CD14-positive monocyte (primary cell): ENCODE data around the gene TPCN1. TPM values are rescaled to one million over a fixed set of nuclear protein-coding genes. Genes with fewer than 3 reads are reported as not detected.

ENCODE experiments used
- DNase-seq, 3 donors: peaks; one replicate each; pipeline ENCODE4 v3.0.0-alpha.2; 2011 to 2022
- H2AFZ ChIP-seq: 2 replicates; pipeline ENCODE4 v1.6.0; 2012; ENCODE audit warnings: mild to moderate bottlenecking, low read depth, low read length, inconsistent platforms; ENCODE audit not compliant: insufficient read depth, poor library complexity, severe bottlenecking
- H3K27ac ChIP-seq, 2 donors: 1 replicate in 1 of 2; 2 replicates in 1 of 2; pipeline ENCODE4 v1.5.1; 2012 to 2013; ENCODE audit warnings: low read length in 2 of 2, control low read depth in 1 of 2, inconsistent platforms in 1 of 2, low read depth in 1 of 2, mild to moderate bottlenecking in 1 of 2
- H3K27me3 ChIP-seq, 2 donors: one replicate each; pipeline versions ENCODE4 v1.6.0 to v1.6.1; 2011 to 2013; ENCODE audit warnings: low read length in 2 of 2; ENCODE audit not compliant: control insufficient read depth in 2 of 2, insufficient read depth in 2 of 2
- H3K36me3 ChIP-seq, 2 donors: replicated peaks in 1 of 2; 1 replicate in 1 of 2; 2 replicates in 1 of 2; pipeline versions ENCODE4 v1.5.1 to v1.6.1; 2012 to 2013; ENCODE audit warnings: low read length in 2 of 2, control low read depth in 1 of 2, inconsistent platforms in 1 of 2, mild to moderate bottlenecking in 1 of 2; ENCODE audit not compliant: insufficient read depth in 2 of 2, control insufficient read depth in 1 of 2
- H3K4me1 ChIP-seq, 2 donors: 1 replicate in 1 of 2; 2 replicates in 1 of 2; pipeline versions ENCODE4 v1.5.1 to v1.6.1; 2012 to 2013; ENCODE audit warnings: low read length in 2 of 2, control low read depth in 1 of 2, inconsistent platforms in 1 of 2, mild to moderate bottlenecking in 1 of 2, moderate library complexity in 1 of 2; ENCODE audit not compliant: insufficient read depth in 2 of 2, control insufficient read depth in 1 of 2
- H3K4me2 ChIP-seq: replicated peaks from 2 replicates; pipeline ENCODE3; 2012; ENCODE audit warnings: low read length, moderate library complexity, mild to moderate bottlenecking; ENCODE audit not compliant: poor library complexity, severe bottlenecking; ENCODE audit errors: extremely low read depth
- H3K4me3 ChIP-seq, 3 experiments: fragments of 200-600 bp in 1 of 3; sonication (generic) in 1 of 3; replicated peaks in 1 of 3; 1 replicate in 2 of 3; 2 replicates in 1 of 3; pipeline ENCODE4 v1.5.1; 2011 to 2013; ENCODE audit warnings: low read length in 3 of 3, mild to moderate bottlenecking in 3 of 3, control low read depth in 2 of 3, low read depth in 2 of 3, inconsistent platforms in 1 of 3, moderate library complexity in 1 of 3
- H3K79me2 ChIP-seq: 2 replicates; pipeline ENCODE4 v1.6.0; 2012; ENCODE audit warnings: mild to moderate bottlenecking, control low read depth, inconsistent platforms, low read length, moderate library complexity; ENCODE audit not compliant: insufficient read depth
- H3K9ac ChIP-seq: 2 replicates; pipeline ENCODE4 v1.6.0; 2017; ENCODE audit warnings: low read length, mild to moderate bottlenecking; ENCODE audit not compliant: insufficient read depth, poor library complexity, severe bottlenecking
- H3K9me3 ChIP-seq, 2 donors: replicated peaks in 1 of 2; 1 replicate in 1 of 2; 2 replicates in 1 of 2; pipeline versions ENCODE4 v1.5.1 to v1.6.1; 2012 to 2013; ENCODE audit warnings: low read length in 2 of 2, control low read depth in 1 of 2; ENCODE audit not compliant: control insufficient read depth in 1 of 2, insufficient read depth in 1 of 2
- H4K20me1 ChIP-seq: 2 replicates; pipeline ENCODE4 v1.6.0; 2012; ENCODE audit warnings: mild to moderate bottlenecking, low read length, control low read depth, moderate library complexity; ENCODE audit not compliant: insufficient read depth
- H3K27ac Mint-ChIP-seq, 7 donors: one replicate each; pipeline ENCODE4 v1.8.0; 2020; ENCODE audit warnings: mild to moderate bottlenecking in 7 of 7, mixed read lengths in 7 of 7, moderate library complexity in 6 of 7, inconsistent platforms in 2 of 7
- H3K27me3 Mint-ChIP-seq, 3 donors: one replicate each; pipeline ENCODE4 v1.8.0; 2021 to 2022; ENCODE audit warnings: low read depth in 3 of 3, mild to moderate bottlenecking in 3 of 3, mixed read lengths in 3 of 3, moderate library complexity in 3 of 3, inconsistent platforms in 1 of 3
- H3K36me3 Mint-ChIP-seq, 2 donors: one replicate each; pipeline ENCODE4 v1.8.0; 2020; ENCODE audit warnings: mixed read lengths in 2 of 2, inconsistent platforms in 1 of 2, mild to moderate bottlenecking in 1 of 2
- H3K4me1 Mint-ChIP-seq: one replicate; pipeline ENCODE4 v1.8.0; 2020; ENCODE audit warnings: mild to moderate bottlenecking, mixed read lengths
- H3K4me3 Mint-ChIP-seq, 2 donors: one replicate each; pipeline ENCODE4 v1.8.0; 2020; ENCODE audit warnings: mild to moderate bottlenecking in 2 of 2, mixed read lengths in 2 of 2, moderate library complexity in 1 of 2
- H3K9me3 Mint-ChIP-seq, 7 donors: one replicate each; pipeline ENCODE4 v1.8.0; 2020 to 2022; ENCODE audit warnings: mixed read lengths in 7 of 7, mild to moderate bottlenecking in 6 of 7, moderate library complexity in 6 of 7, inconsistent platforms in 2 of 7
- WGBS: methylation state at CpG from one replicate; pipeline ENCODE4 v1.1.5; 2013; ENCODE audit warnings: missing lambda C conversion rate; ENCODE audit not compliant: insufficient coverage; 5-methylcytosine and 5-hydroxymethylcytosine counted together
- intact Hi-C, 2 donors: fragments of 100-400 bp; cut with micrococcal nuclease; formaldehyde crosslinking; loops; one replicate each; pipeline versions ENCODE4 v1.15.0 to v1.15.1; 2023
- polyA plus RNA-seq, 3 donors: library from polyadenylated mRNA; depleted of rRNA in 1 of 3; unstranded in 2 of 3; stranded (reverse) in 1 of 3; fragments of 300-500 nt in 2 of 3; fragments of >200 nt in 1 of 3; fragmentation: Illumina TruSeq in 2 of 3; gene quantifications; 1 replicate in 2 of 3; 2 replicates in 1 of 3; pipeline ENCODE4 v1.2.3, GENCODE V29; 2012 to 2021
- TF ChIP-seq, protein P1 (sequence below): fragments of 200-600 bp; IDR thresholded peaks from one replicate; pipeline ENCODE4 v1.8.0; 2022; ENCODE audit warnings: antibody characterized with exemption, mild to moderate bottlenecking

The TPCN1 gene
- polyA plus RNA-seq, 3 donors = 20.4 to 110 (median 34.9) TPM

DNA sequence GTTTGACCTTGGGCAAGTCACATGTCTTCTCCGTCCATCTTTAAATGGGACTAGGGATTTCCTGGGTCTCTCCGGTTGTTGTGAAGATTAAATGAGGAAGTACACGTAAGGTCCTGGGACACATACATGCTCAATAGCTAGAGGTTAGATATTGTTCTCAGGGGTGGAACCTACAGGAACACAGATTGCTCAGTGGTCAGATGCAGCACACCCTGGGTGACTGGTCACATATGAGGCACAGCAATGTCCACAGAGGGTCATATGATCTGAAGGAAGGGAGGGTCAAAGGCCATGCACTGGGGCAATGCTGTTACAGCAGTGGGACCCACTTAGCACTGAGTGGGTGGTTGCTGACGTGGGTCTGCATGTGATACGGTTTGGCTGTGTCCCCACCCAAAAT lies 125.1 kb downstream of the TPCN1 start:
- H3K27me3 ChIP-seq = no peaks in the 10 kb centered on the region
- no peak overlapping the region for H3K4me3 ChIP-seq
- Mint-ChIP-seq H3K27ac (peak overlapping the region in 3 of 7 donors; percentile 17 to 84 (median 55)), H3K9me3 (peaks cover 0 to 2% (median 0%) of the 10 kb centered on the region in 7 donors), H3K27me3 (peaks cover 2 to 10% (median 3%) of the 10 kb centered on the region in 3 donors), H3K4me1 (peaks cover 19% of the 10 kb centered on the region), H3K36me3 (no peaks in the 10 kb centered on the region), H3K4me3 (no peak overlapping the region)
- H3K27ac ChIP-seq = no peak overlapping the region
- WGBS = 41% methylated on average over 4 of the region's 5 CpGs
- H4K20me1 ChIP-seq = no peaks in the 10 kb centered on the region
- H3K4me1 ChIP-seq = peaks cover 7 to 14% of the 10 kb centered on the region in 2 donors
- DNase-seq = peak; percentile 42 to 83 (median 54)
- no peaks in the 10 kb centered on the region for H3K36me3 ChIP-seq
- H3K79me2 ChIP-seq = no peaks in the 10 kb centered on the region
- TF ChIP-seq, protein P1, sequence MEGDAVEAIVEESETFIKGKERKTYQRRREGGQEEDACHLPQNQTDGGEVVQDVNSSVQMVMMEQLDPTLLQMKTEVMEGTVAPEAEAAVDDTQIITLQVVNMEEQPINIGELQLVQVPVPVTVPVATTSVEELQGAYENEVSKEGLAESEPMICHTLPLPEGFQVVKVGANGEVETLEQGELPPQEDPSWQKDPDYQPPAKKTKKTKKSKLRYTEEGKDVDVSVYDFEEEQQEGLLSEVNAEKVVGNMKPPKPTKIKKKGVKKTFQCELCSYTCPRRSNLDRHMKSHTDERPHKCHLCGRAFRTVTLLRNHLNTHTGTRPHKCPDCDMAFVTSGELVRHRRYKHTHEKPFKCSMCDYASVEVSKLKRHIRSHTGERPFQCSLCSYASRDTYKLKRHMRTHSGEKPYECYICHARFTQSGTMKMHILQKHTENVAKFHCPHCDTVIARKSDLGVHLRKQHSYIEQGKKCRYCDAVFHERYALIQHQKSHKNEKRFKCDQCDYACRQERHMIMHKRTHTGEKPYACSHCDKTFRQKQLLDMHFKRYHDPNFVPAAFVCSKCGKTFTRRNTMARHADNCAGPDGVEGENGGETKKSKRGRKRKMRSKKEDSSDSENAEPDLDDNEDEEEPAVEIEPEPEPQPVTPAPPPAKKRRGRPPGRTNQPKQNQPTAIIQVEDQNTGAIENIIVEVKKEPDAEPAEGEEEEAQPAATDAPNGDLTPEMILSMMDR = no peak
- H3K9me3 ChIP-seq = no peaks in the 10 kb centered on the region
- H2AFZ ChIP-seq = no peak overlapping the region
- H3K4me2 ChIP-seq = no peak overlapping the region
- intact Hi-C loops = no loop called here
- no peak overlapping the region for H3K9ac ChIP-seq

DNA sequence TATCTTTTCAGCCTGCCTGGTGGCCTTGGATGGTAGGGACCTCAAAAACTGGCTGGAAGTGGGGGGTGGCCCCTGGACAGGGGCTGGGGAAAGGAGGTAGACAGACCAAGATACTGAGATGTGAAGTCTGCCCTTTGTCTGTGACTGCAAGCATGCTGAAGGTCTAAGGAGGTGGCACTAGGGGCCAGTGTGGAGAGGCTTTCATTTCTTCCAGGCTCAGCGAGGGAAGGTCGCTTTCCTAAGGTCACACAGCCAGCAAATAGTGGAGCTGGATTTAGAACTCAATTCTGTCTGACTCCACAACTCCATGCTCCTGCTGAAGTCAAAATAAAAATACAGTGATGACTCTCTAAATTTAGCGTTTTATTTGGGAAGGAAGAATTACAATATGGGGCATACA lies 125.8 kb downstream of the TPCN1 start:
- no peak overlapping the region for H3K4me3 ChIP-seq
- no peaks in the 10 kb centered on the region for H3K36me3 ChIP-seq
- no peak overlapping the region for H3K9ac ChIP-seq
- H3K4me1 Mint-ChIP-seq = peaks cover 12% of the 10 kb centered on the region
- H3K27ac Mint-ChIP-seq = peak overlapping the region in 1 of 7 donors; percentile 6
- no peak overlapping the region for H3K4me2 ChIP-seq
- no CpG with 5 or more reads among the region's 3 CpGs for WGBS
- H3K4me1 ChIP-seq = peaks cover 0 to 7% of the 10 kb centered on the region in 2 donors
- TF ChIP-seq, protein P1 = no peak
- DNase-seq = no peak
- H3K27me3 ChIP-seq = no peaks in the 10 kb centered on the region
- no peaks in the 10 kb centered on the region for H3K79me2 ChIP-seq
- H3K27ac ChIP-seq = no peak overlapping the region
- no peak overlapping the region for H2AFZ ChIP-seq
- H3K27me3 Mint-ChIP-seq = peaks cover 2 to 10% (median 3%) of the 10 kb centered on the region in 3 donors
- no peaks in the 10 kb centered on the region for H4K20me1 ChIP-seq
- no peaks in the 10 kb centered on the region for H3K36me3 Mint-ChIP-seq
- no peaks in the 10 kb centered on the region for H3K9me3 Mint-ChIP-seq
- intact Hi-C loops = no loop called here
- H3K4me3 Mint-ChIP-seq = no peak overlapping the region
- no peaks in the 10 kb centered on the region for H3K9me3 ChIP-seq
